Keratinocyte (primary cell): ENCODE measurements around the gene CIRBP. TPM values are rescaled to one million over a fixed set of nuclear protein-coding genes. Genes with fewer than 3 reads are reported as not detected.
"Not testable (repeated sequence)": the region's sequence is repeated elsewhere in the genome, so short reads cannot be mapped to it uniquely, and the experiment has no call there.

ENCODE experiments used
- DNase-seq: peaks from one replicate; pipeline ENCODE4 v3.0.0-alpha.2; 2011; ENCODE audit warnings: low read depth, missing footprints, low spot score
- FAIRE-seq: peaks from 2 replicates; lab custom pipeline; 2011; peaks lifted over from hg19 to GRCh38; lab: Jason Lieb, UNC
- H2AFZ ChIP-seq: 2 replicates; pipeline ENCODE4 v1.6.0; 2012; ENCODE audit warnings: low read length, control low read depth, inconsistent platforms; ENCODE audit not compliant: control insufficient read depth
- H3K27ac ChIP-seq: 2 replicates; pipeline ENCODE4 v1.5.1; 2011; ENCODE audit warnings: low read length; ENCODE audit not compliant: control insufficient read depth, insufficient read depth
- H3K27me3 ChIP-seq: 3 replicates; pipeline ENCODE4 v1.6.0; 2011; ENCODE audit warnings: low read length; ENCODE audit not compliant: control insufficient read depth, insufficient read depth; ENCODE audit errors: extremely low read depth
- H3K36me3 ChIP-seq, 2 experiments: 2 replicates in 1 of 2; 3 replicates in 1 of 2; pipeline ENCODE4 v1.5.1; 2011; ENCODE audit warnings: low read length in 2 of 2, mild to moderate bottlenecking in 1 of 2; ENCODE audit not compliant: control insufficient read depth in 2 of 2, insufficient read depth in 2 of 2; ENCODE audit errors: extremely low read depth in 1 of 2
- H3K4me1 ChIP-seq: 3 replicates; pipeline ENCODE4 v1.5.1; 2011; ENCODE audit warnings: low read length; ENCODE audit not compliant: control insufficient read depth, insufficient read depth; ENCODE audit errors: extremely low read depth
- H3K4me2 ChIP-seq: 3 replicates; pipeline ENCODE4 v1.6.0; 2011; ENCODE audit warnings: low read depth, low read length; ENCODE audit not compliant: control insufficient read depth, insufficient read depth; ENCODE audit errors: extremely low read depth
- H3K4me3 ChIP-seq, 3 experiments: fragments of 200-600 bp in 1 of 3; sonication (generic) in 1 of 3; 2 replicates in 2 of 3; 3 replicates in 1 of 3; pipeline ENCODE4 v1.5.1; 2011 to 2016; ENCODE audit warnings: low read length in 3 of 3, mild to moderate bottlenecking in 3 of 3, control low read depth in 2 of 3, inconsistent platforms in 1 of 3, low read depth in 1 of 3, mixed read lengths in 1 of 3, mixed run types in 1 of 3, moderate library complexity in 1 of 3; ENCODE audit not compliant: control insufficient read depth in 2 of 3, insufficient read depth in 2 of 3; ENCODE audit errors: extremely low read depth in 1 of 3
- H3K79me2 ChIP-seq: 2 replicates; pipeline ENCODE4 v1.6.0; 2012; ENCODE audit warnings: low read length; ENCODE audit not compliant: control insufficient read depth, insufficient read depth
- H3K9ac ChIP-seq: 3 replicates; pipeline ENCODE4 v1.6.0; 2011; ENCODE audit warnings: low read length; ENCODE audit not compliant: control insufficient read depth, insufficient read depth; ENCODE audit errors: extremely low read depth
- H3K9me1 ChIP-seq: 3 replicates; pipeline ENCODE4 v1.6.0; 2011; ENCODE audit warnings: low read length; ENCODE audit not compliant: control insufficient read depth, insufficient read depth; ENCODE audit errors: extremely low read depth
- H3K9me3 ChIP-seq: 2 replicates; pipeline ENCODE4 v1.5.1; 2012; ENCODE audit warnings: low read depth, low read length; ENCODE audit not compliant: control insufficient read depth
- H4K20me1 ChIP-seq: 3 replicates; pipeline ENCODE4 v1.6.0; 2011; ENCODE audit warnings: low read length; ENCODE audit not compliant: control insufficient read depth, insufficient read depth; ENCODE audit errors: extremely low read depth
- CTCF ChIP-seq, 3 experiments: IDR thresholded peaks in 1 of 3; conservative IDR thresholded peaks in 1 of 3; optimal IDR thresholded peaks in 1 of 3; 2 replicates in 2 of 3; 3 replicates in 1 of 3; pipeline versions ENCODE3 to v1.5.1; 2011; ENCODE audit warnings: low read length in 3 of 3, mild to moderate bottlenecking in 3 of 3, moderate library complexity in 2 of 3, control low read depth in 1 of 3, inconsistent platforms in 1 of 3; ENCODE audit not compliant: insufficient read depth in 2 of 3; ENCODE audit errors: extremely low read depth in 1 of 3
- EZH2 ChIP-seq: IDR thresholded peaks from one replicate; pipeline ENCODE4 v1.6.1; 2012; ENCODE audit warnings: inconsistent platforms, mild to moderate bottlenecking, low read length, moderate library complexity
- dilution Hi-C: fragments of 300-500 bp; cut with MboI; formaldehyde crosslinking; loops from one replicate; pipeline ENCODE4 v1.7.0; 2020; ENCODE audit warnings: low sequenced_read_pairs; ENCODE audit not compliant: extremely low pct_ligation_motif_present
- polyA plus RNA-seq, 5 experiments: library from polyadenylated mRNA; depleted of rRNA in 3 of 5; stranded (reverse) in 3 of 5; stranded (forward) in 1 of 5; unstranded in 1 of 5; fragments of >200 nt; gene quantifications; 1 replicate in 1 of 5; 2 replicates in 3 of 5; 3 replicates in 1 of 5; pipeline versions ENCODE4 v1.2.1 to v1.2.3, GENCODE V29; 2011 to 2012; ENCODE audit warnings: missing spikeins in 2 of 5, low read depth in 1 of 5, low replicate concordance in 1 of 5

Gene CIRBP
- polyA plus RNA-seq, 1 donor (not counting 4 experiments of a cell fraction or from before 2014, with no cell fraction given), result 113 TPM

GRCh38 chr19:1244693-1245451 is 24.3 kb upstream of the CIRBP start:
- DNase-seq (no peak), FAIRE-seq (no peak)
- Histone ChIP-seq H3K36me3 (peaks cover 0 to 1% of the 10 kb centered on the region in 2 experiments), H3K9ac (peak overlapping the region; percentile 47), H3K9me3 (no peaks in the 10 kb centered on the region), H3K4me2 (peak overlapping the region; percentile 51), H3K27me3 (no peaks in the 10 kb centered on the region), H3K27ac (no peak overlapping the region), H2AFZ (no peak overlapping the region), H3K4me3 (peak overlapping the region; percentile 7 to 54 (median 34)), H3K9me1 (no peaks in the 10 kb centered on the region), H4K20me1 (no peaks in the 10 kb centered on the region), H3K4me1 (peaks cover 29% of the 10 kb centered on the region), H3K79me2 (peaks cover 25% of the 10 kb centered on the region)
- dilution Hi-C loops, result no loop called here
- TF ChIP-seq CTCF (optimal IDR thresholded peaks at IDR 0.05 in 1 of 3, IDR thresholded peaks at IDR 0.05 in 1 of 3, conservative IDR thresholded peaks at IDR 0.05 in 1 of 3; ENCODE audit: extremely low read depth in 1 of 3, insufficient read depth in 2 of 3, low read length in 3 of 3) (no peak), EZH2 (no peak)

GRCh38 chr19:1245494-1246264 is 23.5 kb upstream of the CIRBP start:
- no peak for FAIRE-seq

GRCh38 chr19:1246265-1247087 is 22.7 kb upstream of the CIRBP start:
- H3K9me1 ChIP-seq, DNase-seq, H3K9me3 ChIP-seq, H3K4me3 ChIP-seq, dilution Hi-C loops, H2AFZ ChIP-seq, H3K27me3 ChIP-seq, H3K36me3 ChIP-seq, H4K20me1 ChIP-seq, FAIRE-seq, H3K4me2 ChIP-seq, H3K9ac ChIP-seq, H3K27ac ChIP-seq: not testable (repeated sequence)
- peaks cover 21% of the 10 kb centered on the region for H3K4me1 ChIP-seq
- H3K79me2 ChIP-seq, result peaks cover 36% of the 10 kb centered on the region

More at GRCh38 chr19:1245494-1246264, 23.5 kb upstream of the CIRBP start:
- H3K79me2 ChIP-seq, result peaks cover 29% of the 10 kb centered on the region
- no peak overlapping the region for H3K4me3 ChIP-seq
- dilution Hi-C loops, result no loop called here
- H2AFZ ChIP-seq, result no peak overlapping the region
- no peak for TF ChIP-seq CTCF (optimal IDR thresholded peaks at IDR 0.05 in 1 of 3, IDR thresholded peaks at IDR 0.05 in 1 of 3, conservative IDR thresholded peaks at IDR 0.05 in 1 of 3; ENCODE audit: extremely low read depth in 1 of 3, insufficient read depth in 2 of 3, low read length in 3 of 3)
- TF ChIP-seq EZH2, result no peak
- H3K27ac ChIP-seq, result no peak overlapping the region
- no peak for DNase-seq
- H3K27me3 ChIP-seq, result no peaks in the 10 kb centered on the region
- peaks cover 29% of the 10 kb centered on the region for H3K4me1 ChIP-seq
- H4K20me1 ChIP-seq, result no peaks in the 10 kb centered on the region
- no peaks in the 10 kb centered on the region for H3K9me1 ChIP-seq
- H3K9me3 ChIP-seq, result no peaks in the 10 kb centered on the region
- no peak overlapping the region for H3K4me2 ChIP-seq
- peaks cover 0 to 1% of the 10 kb centered on the region in 2 experiments for H3K36me3 ChIP-seq
- no peak overlapping the region for H3K9ac ChIP-seq
